ENCODE results near the gene DSCAM. TPM values are rescaled to one million over a fixed set of nuclear protein-coding genes. Genes with fewer than 3 reads are reported as not detected.

The DSCAM gene
- total RNA-seq, 3 donors from 2014 or later (not counting 1 experiment from before 2014, with no cell fraction given), result not detected

DNA sequence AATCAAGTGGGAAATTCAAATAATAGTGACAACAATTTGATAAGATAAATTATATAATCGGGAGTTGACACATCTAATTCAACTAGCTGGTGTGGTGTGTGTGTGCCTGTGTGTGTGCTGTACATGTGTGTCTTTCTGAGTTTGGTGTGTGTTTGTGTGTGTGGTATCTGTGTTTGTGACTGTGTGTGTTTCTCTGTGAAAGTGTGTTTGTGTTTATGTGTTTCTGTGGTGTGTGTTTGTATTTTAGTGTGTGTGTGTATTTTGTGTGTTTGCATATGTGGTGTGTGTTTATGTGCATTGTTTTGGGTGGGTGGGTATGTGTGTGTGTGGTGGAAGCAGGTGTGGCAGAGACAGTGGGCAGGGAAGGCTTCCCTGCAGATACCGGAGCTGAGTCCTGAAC is 4.8 kb upstream of the DSCAM start:
- Histone ChIP-seq H3K27ac (ENCODE audit: low read length) (no peak overlapping the region), H3K36me3 (ENCODE audit: control insufficient read depth, insufficient read depth, low read length) (no peaks in the 10 kb centered on the region), H3K9me3 (ENCODE audit: control insufficient read depth, insufficient read depth, low read length) (no peaks in the 10 kb centered on the region), H3K27me3 (ENCODE audit: control insufficient read depth, insufficient read depth, low read length) (peaks cover 3% of the 10 kb centered on the region), H3K4me3 (ENCODE audit: low read length) (no peak overlapping the region), H3K4me1 (ENCODE audit: control insufficient read depth, insufficient read depth, low read length) (no peaks in the 10 kb centered on the region)
- Mint-ChIP-seq H3K36me3 (no peaks in the 10 kb centered on the region), H3K9me3 (peaks cover 0 to 2% of the 10 kb centered on the region in 2 donors), H3K4me1 (no peaks in the 10 kb centered on the region), H3K27me3 (ENCODE audit: low read depth in 2 of 2) (peaks cover 6 to 9% of the 10 kb centered on the region in 2 donors), H3K27ac (no peak overlapping the region), H3K4me3 (no peak overlapping the region)
- TF ChIP-seq, protein P1, sequence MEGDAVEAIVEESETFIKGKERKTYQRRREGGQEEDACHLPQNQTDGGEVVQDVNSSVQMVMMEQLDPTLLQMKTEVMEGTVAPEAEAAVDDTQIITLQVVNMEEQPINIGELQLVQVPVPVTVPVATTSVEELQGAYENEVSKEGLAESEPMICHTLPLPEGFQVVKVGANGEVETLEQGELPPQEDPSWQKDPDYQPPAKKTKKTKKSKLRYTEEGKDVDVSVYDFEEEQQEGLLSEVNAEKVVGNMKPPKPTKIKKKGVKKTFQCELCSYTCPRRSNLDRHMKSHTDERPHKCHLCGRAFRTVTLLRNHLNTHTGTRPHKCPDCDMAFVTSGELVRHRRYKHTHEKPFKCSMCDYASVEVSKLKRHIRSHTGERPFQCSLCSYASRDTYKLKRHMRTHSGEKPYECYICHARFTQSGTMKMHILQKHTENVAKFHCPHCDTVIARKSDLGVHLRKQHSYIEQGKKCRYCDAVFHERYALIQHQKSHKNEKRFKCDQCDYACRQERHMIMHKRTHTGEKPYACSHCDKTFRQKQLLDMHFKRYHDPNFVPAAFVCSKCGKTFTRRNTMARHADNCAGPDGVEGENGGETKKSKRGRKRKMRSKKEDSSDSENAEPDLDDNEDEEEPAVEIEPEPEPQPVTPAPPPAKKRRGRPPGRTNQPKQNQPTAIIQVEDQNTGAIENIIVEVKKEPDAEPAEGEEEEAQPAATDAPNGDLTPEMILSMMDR (IDR thresholded peaks at IDR 0.05), result no peak
- DNase-seq (no peak), ATAC-seq (no peak)
- intact Hi-C loops (cut with micrococcal nuclease), result no loop called here
- WGBS (ENCODE audit: insufficient coverage), result 92% methylated on average over 2 of the region's 2 CpGs

DNA sequence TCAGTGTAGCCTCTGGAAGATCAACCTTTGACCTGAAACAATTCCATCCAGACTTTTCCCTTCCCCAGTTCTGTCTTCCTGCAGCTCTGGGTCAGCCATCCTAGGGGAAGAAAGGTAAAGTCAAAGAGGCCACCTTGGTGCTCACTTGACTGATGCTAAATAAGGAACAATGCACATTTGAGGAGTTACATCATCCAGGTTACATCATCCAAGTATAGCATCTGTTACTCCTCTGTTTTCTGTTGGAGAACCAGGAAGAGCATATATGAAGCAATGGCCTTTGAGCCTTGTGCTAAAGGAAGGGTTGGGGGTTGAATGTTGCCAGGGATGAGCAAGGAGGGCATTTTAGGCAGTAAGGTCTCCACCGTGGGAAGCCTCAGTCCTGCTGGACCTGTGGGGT is 3.1 kb upstream of the DSCAM start:
- Histone ChIP-seq H3K4me1 (ENCODE audit: control insufficient read depth, insufficient read depth, low read length) (no peaks in the 10 kb centered on the region), H3K36me3 (ENCODE audit: control insufficient read depth, insufficient read depth, low read length) (no peaks in the 10 kb centered on the region), H3K4me3 (ENCODE audit: low read length) (no peak overlapping the region), H3K27ac (ENCODE audit: low read length) (no peak overlapping the region), H3K9me3 (ENCODE audit: control insufficient read depth, insufficient read depth, low read length) (no peaks in the 10 kb centered on the region), H3K27me3 (ENCODE audit: control insufficient read depth, insufficient read depth, low read length) (peaks cover 3% of the 10 kb centered on the region)
- ATAC-seq (no peak), DNase-seq (no peak)
- Mint-ChIP-seq H3K27me3 (ENCODE audit: low read depth in 2 of 2) (peaks cover 12 to 22% of the 10 kb centered on the region in 2 donors), H3K36me3 (no peaks in the 10 kb centered on the region), H3K27ac (no peak overlapping the region), H3K9me3 (peaks cover 2% of the 10 kb centered on the region in 2 donors), H3K4me1 (no peaks in the 10 kb centered on the region), H3K4me3 (no peak overlapping the region)
- TF ChIP-seq, protein P1 (IDR thresholded peaks at IDR 0.05), result no peak
- whole genome bisulfite sequencing (ENCODE audit: insufficient coverage), result 82% methylated on average over 1 of the region's 1 CpG
- intact Hi-C loops (cut with micrococcal nuclease), result no loop called here

DNA sequence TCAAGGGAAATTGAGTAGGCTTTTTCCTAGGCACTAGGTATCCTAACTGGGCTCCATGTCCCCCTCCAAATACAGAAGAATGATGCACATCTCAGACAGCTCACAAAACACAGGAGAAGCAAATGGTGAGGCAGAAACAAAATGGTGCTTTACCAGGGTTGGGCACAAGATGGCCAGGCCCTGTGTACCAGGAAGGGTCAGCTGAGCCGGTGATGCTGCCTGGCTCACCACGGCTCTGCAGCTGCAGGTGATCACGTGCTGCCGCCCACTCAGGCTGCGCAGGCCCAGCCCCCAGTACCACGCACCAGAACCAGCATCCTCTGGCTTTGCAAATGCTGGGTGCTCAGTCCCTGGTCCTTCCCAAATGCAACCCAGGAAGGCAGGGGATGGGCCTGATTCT is 993 bp upstream of the DSCAM start:
- WGBS (ENCODE audit: insufficient coverage), result 95% methylated on average over 6 of the region's 6 CpGs
- ATAC-seq (no peak), DNase-seq (no peak)
- intact Hi-C loops (cut with micrococcal nuclease), result no loop called here
- Mint-ChIP-seq H3K27ac (no peak overlapping the region), H3K4me3 (no peak overlapping the region), H3K27me3 (ENCODE audit: low read depth in 2 of 2) (peaks cover 12 to 28% of the 10 kb centered on the region in 2 donors), H3K4me1 (no peaks in the 10 kb centered on the region), H3K9me3 (peaks cover 2% of the 10 kb centered on the region in 2 donors), H3K36me3 (no peaks in the 10 kb centered on the region)
- H3K27me3 ChIP-seq (ENCODE audit: control insufficient read depth, insufficient read depth, low read length), result peaks cover 3% of the 10 kb centered on the region
- TF ChIP-seq, protein P1 (IDR thresholded peaks at IDR 0.05), result no peak
- H3K36me3 ChIP-seq (ENCODE audit: control insufficient read depth, insufficient read depth, low read length), result no peaks in the 10 kb centered on the region
- no peak overlapping the region for H3K4me3 ChIP-seq (ENCODE audit: low read length)
- H3K9me3 ChIP-seq (ENCODE audit: control insufficient read depth, insufficient read depth, low read length), result no peaks in the 10 kb centered on the region
- H3K27ac ChIP-seq (ENCODE audit: low read length), result no peak overlapping the region
- no peaks in the 10 kb centered on the region for H3K4me1 ChIP-seq (ENCODE audit: control insufficient read depth, insufficient read depth, low read length)

DNA sequence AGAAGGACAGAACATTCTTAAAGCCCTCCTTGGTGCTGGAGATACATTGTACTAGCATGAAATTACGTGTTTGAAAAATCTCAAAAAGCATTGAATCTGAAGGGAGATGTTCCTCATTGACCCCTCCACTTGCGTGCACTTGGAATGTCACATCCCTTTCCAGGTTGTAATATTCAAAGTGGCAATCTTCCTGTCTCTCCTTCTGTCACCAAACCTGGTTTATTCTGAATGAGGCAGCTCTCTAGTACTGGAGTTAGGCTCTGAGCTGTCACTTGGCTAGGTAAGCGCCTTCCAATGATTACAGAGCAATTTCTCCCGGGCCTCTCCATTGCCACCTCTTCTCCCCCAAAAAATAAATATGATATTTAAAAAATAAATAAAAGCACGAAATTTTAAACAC is 855 bp downstream of the DSCAM start:
- Histone ChIP-seq H3K27ac (ENCODE audit: low read length) (no peak overlapping the region), H3K36me3 (ENCODE audit: control insufficient read depth, insufficient read depth, low read length) (no peaks in the 10 kb centered on the region), H3K27me3 (ENCODE audit: control insufficient read depth, insufficient read depth, low read length) (peaks cover 3% of the 10 kb centered on the region), H3K4me1 (ENCODE audit: control insufficient read depth, insufficient read depth, low read length) (no peaks in the 10 kb centered on the region), H3K9me3 (ENCODE audit: control insufficient read depth, insufficient read depth, low read length) (no peaks in the 10 kb centered on the region), H3K4me3 (ENCODE audit: low read length) (no peak overlapping the region)
- TF ChIP-seq, protein P1 (IDR thresholded peaks at IDR 0.05), result no peak
- H3K27me3 Mint-ChIP-seq (ENCODE audit: low read depth in 2 of 2), result peaks cover 19 to 43% of the 10 kb centered on the region in 2 donors
- H3K27ac Mint-ChIP-seq, result no peak overlapping the region
- intact Hi-C loops (cut with micrococcal nuclease), result no loop called here
- H3K9me3 Mint-ChIP-seq, result peaks cover 2 to 4% of the 10 kb centered on the region in 2 donors
- DNase-seq (no peak), ATAC-seq (no peak)
- no peaks in the 10 kb centered on the region for H3K36me3 Mint-ChIP-seq
- no peaks in the 10 kb centered on the region for H3K4me1 Mint-ChIP-seq
- WGBS (ENCODE audit: insufficient coverage), result 54% methylated on average over 2 of the region's 5 CpGs
- no peak overlapping the region for H3K4me3 Mint-ChIP-seq

Data from natural killer cell (primary cell).